IMR-90 (cell line): ENCODE data around the gene TMEM107. TPM values are rescaled to one million over a fixed set of nuclear protein-coding genes. Genes with fewer than 3 reads are reported as not detected.

Experiments used
- ATAC-seq: fragments of 200-7000 bp; cut with Tn5 transposase; 2 replicates; pipeline ENCODE4 v1.9.1; 2020; ENCODE audit warnings: low read depth, mild to moderate bottlenecking, moderate library complexity
- BruUV-seq: library from RNA; stranded (reverse); fragments of 400-500 nt; replicated peaks from 2 replicates; lab custom pipeline; 2021; lab: Mats Ljungman, UMichigan
- CTCF ChIA-PET: fragments of 300-600 bp; formaldehyde crosslinking; extraction: SDS; loops from one replicate; lab custom pipeline; 2021; ENCODE audit warnings: antibody characterized with exemption; lab: Yijun Ruan, JAX
- POLR2A ChIA-PET: fragments of 300-600 bp; sonication (Branson Sonifier 250); formaldehyde crosslinking; loops from one replicate; lab custom pipeline; 2022; ENCODE audit warnings: antibody characterized with exemption; ENCODE audit not compliant: unreplicated experiment; lab: Charles Lee
- DNase-seq: peaks from one replicate; pipeline ENCODE4 v3.0.0; 2013
- H2AFZ ChIP-seq: replicated peaks from 2 replicates; pipeline ENCODE3; 2013; ENCODE audit warnings: low read length, mild to moderate bottlenecking; ENCODE audit not compliant: poor library complexity
- H2AK5ac ChIP-seq: 2 replicates; pipeline ENCODE4 v1.6.1; 2013; ENCODE audit warnings: low read depth, low read length, inconsistent platforms
- H2AK9ac ChIP-seq: replicated peaks from 2 replicates; pipeline ENCODE3; 2013; ENCODE audit warnings: mild to moderate bottlenecking, low read depth, low read length, moderate library complexity; ENCODE audit not compliant: poor library complexity
- H2BK120ac ChIP-seq: 2 replicates; pipeline ENCODE4 v1.6.1; 2013; ENCODE audit warnings: low read depth, low read length, inconsistent platforms
- H2BK15ac ChIP-seq: 3 replicates; pipeline ENCODE4 v1.6.1; 2013; ENCODE audit warnings: low read depth, low read length, inconsistent platforms
- H2BK20ac ChIP-seq: 2 replicates; pipeline ENCODE4 v1.6.1; 2013; ENCODE audit warnings: low read depth, mild to moderate bottlenecking, inconsistent platforms, low read length, moderate library complexity
- H2BK5ac ChIP-seq: 2 replicates; pipeline ENCODE4 v1.6.1; 2013; ENCODE audit warnings: mild to moderate bottlenecking, low read depth, low read length, inconsistent platforms; ENCODE audit not compliant: poor library complexity, severe bottlenecking
- H3K14ac ChIP-seq: replicated peaks from 2 replicates; pipeline ENCODE4 v1.6.1; 2013; ENCODE audit warnings: low read depth, low read length, inconsistent platforms
- H3K18ac ChIP-seq: 2 replicates; pipeline ENCODE4 v1.6.1; 2013; ENCODE audit warnings: low read depth, low read length, control low read depth
- H3K23ac ChIP-seq: 2 replicates; pipeline ENCODE4 v1.6.1; 2013; ENCODE audit warnings: low read depth, low read length, inconsistent platforms
- H3K27ac ChIP-seq: 2 replicates; pipeline ENCODE4 v1.5.1; 2013; ENCODE audit warnings: mild to moderate bottlenecking, control low read depth, low read length; ENCODE audit not compliant: insufficient read depth
- H3K27me3 ChIP-seq: 2 replicates; pipeline ENCODE4 v1.6.1; 2013; ENCODE audit warnings: low read length; ENCODE audit not compliant: control insufficient read depth, insufficient read depth
- H3K36me3 ChIP-seq: 2 replicates; pipeline ENCODE4 v1.6.1; 2013; ENCODE audit warnings: low read length, mixed read lengths; ENCODE audit not compliant: control insufficient read depth, insufficient read depth
- H3K4ac ChIP-seq: 2 replicates; pipeline ENCODE4 v1.6.1; 2013; ENCODE audit warnings: low read depth, low read length, inconsistent platforms
- H3K4me1 ChIP-seq: 2 replicates; pipeline ENCODE4 v1.6.1; 2013; ENCODE audit warnings: low read length, mixed read lengths; ENCODE audit not compliant: control insufficient read depth, insufficient read depth
- H3K4me2 ChIP-seq: 2 replicates; pipeline ENCODE4 v1.6.1; 2013; ENCODE audit warnings: low read depth, mild to moderate bottlenecking, control low read depth, low read length, moderate library complexity
- H3K4me3 ChIP-seq: 2 replicates; pipeline ENCODE4 v1.5.1; 2013; ENCODE audit warnings: low read depth, mild to moderate bottlenecking, control low read depth, low read length, moderate library complexity; ENCODE audit not compliant: insufficient read depth
- H3K56ac ChIP-seq: 2 replicates; pipeline ENCODE4 v1.6.1; 2013; ENCODE audit warnings: low read length, inconsistent platforms; ENCODE audit not compliant: insufficient read depth; ENCODE audit errors: extremely low read depth
- H3K79me1 ChIP-seq, 2 experiments: 2 replicates each; pipeline ENCODE4 v1.6.1; 2013; ENCODE audit warnings: low read length in 2 of 2, inconsistent platforms in 1 of 2, low read depth in 1 of 2
- H3K9ac ChIP-seq: 2 replicates; pipeline ENCODE4 v1.6.1; 2013; ENCODE audit warnings: low read depth, low read length, control low read depth
- H3K9me1 ChIP-seq: 2 replicates; pipeline ENCODE4 v1.6.1; 2013; ENCODE audit warnings: low read length, inconsistent platforms; ENCODE audit not compliant: insufficient read depth
- H3K9me3 ChIP-seq: 2 replicates; pipeline ENCODE4 v1.6.1; 2013; ENCODE audit warnings: low read length; ENCODE audit not compliant: control insufficient read depth, insufficient read depth
- H4K20me1 ChIP-seq: 2 replicates; pipeline ENCODE4 v1.6.1; 2013; ENCODE audit warnings: low read length, inconsistent platforms; ENCODE audit not compliant: insufficient read depth
- H4K5ac ChIP-seq: 2 replicates; pipeline ENCODE4 v1.6.1; 2013; ENCODE audit warnings: mild to moderate bottlenecking, low read depth, low read length, control low read depth
- H4K8ac ChIP-seq, 2 experiments: 2 replicates each; pipeline ENCODE4 v1.6.1; 2013; ENCODE audit warnings: low read depth in 2 of 2, low read length in 2 of 2, control low read depth in 1 of 2, inconsistent platforms in 1 of 2
- H4K91ac ChIP-seq: 2 replicates; pipeline ENCODE4 v1.6.1; 2013; ENCODE audit warnings: low read depth, low read length, inconsistent platforms; ENCODE audit not compliant: insufficient read depth
- BHLHE40 ChIP-seq: fragments of 150-350 bp; IDR thresholded peaks from 2 replicates; pipeline ENCODE4 v1.6.1; 2016; ENCODE audit warnings: mild to moderate bottlenecking, low read depth, low read length
- CEBPB ChIP-seq: IDR thresholded peaks from 2 replicates; pipeline ENCODE4 v1.6.1; 2012; ENCODE audit warnings: low read depth, low read length, improper control_type of control experiment
- CHD1 ChIP-seq: IDR thresholded peaks from 2 replicates; pipeline ENCODE4 v1.6.1; 2012; ENCODE audit warnings: low read depth, low read length, improper control_type of control experiment
- FOS ChIP-seq: fragments of 150-350 bp; IDR thresholded peaks from 2 replicates; pipeline ENCODE4 v1.6.1; 2016; ENCODE audit warnings: low read depth, low read length
- MAZ ChIP-seq: IDR thresholded peaks from 2 replicates; pipeline ENCODE4 v1.6.1; 2012; ENCODE audit warnings: low read depth, mild to moderate bottlenecking, low read length, improper control_type of control experiment, moderate library complexity, borderline replicate concordance
- RCOR1 ChIP-seq: IDR thresholded peaks from 2 replicates; pipeline ENCODE4 v1.6.1; 2012; ENCODE audit warnings: mild to moderate bottlenecking, low read length, improper control_type of control experiment; ENCODE audit not compliant: insufficient replicate concordance
- SMC3 ChIP-seq: fragments of 150-350 bp; IDR thresholded peaks from 2 replicates; pipeline ENCODE4 v1.6.1; 2016; ENCODE audit warnings: low read depth, mild to moderate bottlenecking, antibody characterized with exemption, low read length, moderate library complexity
- WGBS, 2 experiments: methylation state at CpG; one replicate each; pipeline versions ENCODE4 v1.1.5 to v1.1.7; 2013; ENCODE audit warnings: missing lambda C conversion rate in 2 of 2; ENCODE audit not compliant: insufficient read length in 1 of 2; ENCODE audit errors: extremely low coverage in 2 of 2; 5-methylcytosine and 5-hydroxymethylcytosine counted together
- dilution Hi-C: fragments of 300-500 bp; cut with HindIII; formaldehyde crosslinking; loops from one replicate; pipeline ENCODE4 v1.14.3; 2018; ENCODE audit warnings: low sequenced_read_pairs; ENCODE audit not compliant: unreplicated experiment
- in situ Hi-C: fragments of 300-500 bp; cut with MboI; formaldehyde crosslinking; loops from 3 replicates; pipeline ENCODE4 v1.14.3; 2019; ENCODE audit warnings: low sequenced_read_pairs, inconsistent platforms, mixed read lengths
- intact Hi-C: fragments of 100-400 bp; cut with micrococcal nuclease; formaldehyde crosslinking; loops from 2 replicates; pipeline ENCODE4 v1.10.0; 2022
- polyA plus RNA-seq, 3 experiments: library from polyadenylated mRNA; depleted of rRNA; stranded (reverse); fragments of >200 nt; gene quantifications; 2 replicates each; pipeline ENCODE4 v1.2.3, GENCODE V29; 2012; ENCODE audit warnings: low replicate concordance in 1 of 3
- total RNA-seq: library from RNA; depleted of rRNA; stranded (reverse); fragments of >200 nt; gene quantifications from 2 replicates; pipeline ENCODE4 v1.2.3, GENCODE V29; 2012

TMEM107 gene
- total and polyA plus RNA-seq, 2 of the 4 experiments (the other 2 are of a cell fraction): 12.9 to 14.3 TPM

DNA sequence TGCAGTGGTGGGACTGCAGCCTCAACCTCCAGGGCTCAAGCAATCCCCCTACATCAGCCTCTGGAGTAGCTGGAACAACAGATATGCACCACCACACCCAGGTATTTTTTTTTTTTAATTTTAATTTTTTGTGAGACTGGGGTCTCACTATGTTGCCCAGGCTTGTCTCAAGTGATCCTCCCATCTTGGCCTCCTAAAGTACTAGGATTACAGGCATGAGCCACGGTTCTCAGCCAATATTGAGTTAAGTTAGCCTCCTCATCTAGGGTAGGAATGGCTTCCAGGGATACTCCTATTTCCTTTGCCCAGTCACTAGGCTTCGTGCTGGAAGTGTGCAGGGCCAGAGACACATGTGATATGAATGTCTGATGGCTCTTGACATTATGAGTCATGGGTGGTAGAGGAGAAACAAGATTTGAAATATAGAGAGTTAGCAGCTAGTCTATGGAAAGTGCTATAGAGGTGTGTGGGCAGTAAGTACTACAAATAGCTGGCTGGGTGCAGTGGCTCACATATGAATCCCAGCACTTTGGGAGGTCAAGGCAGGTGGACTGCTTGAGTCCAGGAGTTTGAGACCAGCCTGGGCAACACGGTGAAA lies 44.2 kb downstream of the TMEM107 start:
- WGBS, 2 experiments: no CpG with 5 or more reads among the region's 3 CpGs

More for the DNA sequence above, 44.2 kb downstream of the TMEM107 start:
- no peak overlapping the region for H2AK9ac ChIP-seq
- ATAC-seq (no peak), DNase-seq (no peak)
- H4K91ac ChIP-seq: no peak overlapping the region
- no peak overlapping the region for H3K4me2 ChIP-seq
- no peak overlapping the region for H2BK5ac ChIP-seq
- in situ Hi-C loops: no loop called here
- H3K27ac ChIP-seq: no peak overlapping the region
- no peak overlapping the region for H3K4me3 ChIP-seq
- H2BK20ac ChIP-seq: no peak overlapping the region
- H3K9ac ChIP-seq: no peak overlapping the region
- H3K14ac ChIP-seq: no peak overlapping the region
- no peak overlapping the region for H3K4ac ChIP-seq
- no peaks in the 10 kb centered on the region for H4K20me1 ChIP-seq
- peaks cover 1% of the 10 kb centered on the region; the same call in 1 of the 2 replicates for H3K4me1 ChIP-seq
- H3K9me3 ChIP-seq: no peaks in the 10 kb centered on the region
- no TSS peak for BruUV-seq
- H3K27me3 ChIP-seq: no peaks in the 10 kb centered on the region
- H3K9me1 ChIP-seq: no peaks in the 10 kb centered on the region
- H2AK5ac ChIP-seq: 0 out of 2 replicates have a peak overlapping the region, but pooled peaks have one; percentile 20
- ChIA-PET CTCF (no interaction called here), POLR2A (no interaction called here)
- intact Hi-C loops: no loop called here
- H3K18ac ChIP-seq: no peak overlapping the region
- H2AFZ ChIP-seq: no peak overlapping the region
- no peak overlapping the region for H3K56ac ChIP-seq
- no peaks in the 10 kb centered on the region for H3K36me3 ChIP-seq
- H2BK15ac ChIP-seq: no peak overlapping the region
- H3K23ac ChIP-seq: no peak overlapping the region
- TF ChIP-seq BHLHE40 (peak; percentile 47), CEBPB (no peak), RCOR1 (no peak), MAZ (no peak), FOS (no peak), SMC3 (no peak), CHD1 (no peak)
- H3K79me1 ChIP-seq: no peaks in the 10 kb centered on the region
- no peak overlapping the region for H2BK120ac ChIP-seq
- dilution Hi-C loops: no loop called here
- no peak overlapping the region for H4K5ac ChIP-seq
- H4K8ac ChIP-seq: no peak overlapping the region
